GM18861 (cell line): ENCODE data around the gene SCYGR3.

ENCODE experiments used
- ATAC-seq: cut with Tn5 transposase; IDR thresholded peaks from one replicate; pipeline ENCODE4 v1.9.1; 2021; ENCODE audit not compliant: unreplicated experiment

The SCYGR3 gene

DNA sequence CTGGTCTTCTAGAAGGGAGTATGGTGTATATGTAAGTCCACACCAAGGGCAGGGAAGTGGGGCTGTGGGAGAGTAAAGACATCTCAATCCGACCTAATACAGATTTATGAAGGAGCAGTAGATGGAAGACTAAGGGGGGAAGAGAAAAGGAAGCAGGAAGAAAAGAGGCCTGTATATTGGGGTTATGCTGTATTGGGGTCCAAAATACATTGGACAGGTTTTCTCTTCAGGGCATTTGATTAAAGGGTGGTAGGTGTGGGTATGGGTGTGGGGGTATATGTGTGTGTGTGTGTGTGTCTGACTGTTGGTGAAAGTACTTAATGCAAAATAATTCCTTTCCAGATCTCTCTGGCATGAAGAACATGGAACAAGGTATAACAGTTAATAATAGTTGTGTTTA, 49.6 kb downstream of the SCYGR3 start:
- no peak for ATAC-seq
